Aorta (tissue), 5 donors: ENCODE results near the gene SNAP47. TPM values are rescaled to one million over a fixed set of nuclear protein-coding genes. Genes with fewer than 3 reads are reported as not detected.

Source experiments
- ATAC-seq: fragments of 200-7000 bp; cut with Tn5 transposase; one replicate; pipeline ENCODE4 v1.9.1; 2022; ENCODE audit warnings: moderate library complexity; ENCODE audit not compliant: low FRiP score
- DNase-seq, 2 donors: peaks; one replicate each; pipeline ENCODE4 v3.0.0-alpha.2; 2020
- H3K27ac ChIP-seq, 2 donors: one replicate each; pipeline ENCODE4 v1.5.1; 2013; ENCODE audit warnings: low read length in 2 of 2, mild to moderate bottlenecking in 2 of 2, moderate library complexity in 2 of 2, control low read depth in 1 of 2, inconsistent platforms in 1 of 2, low read depth in 1 of 2
- H3K27me3 ChIP-seq, 2 donors: one replicate each; pipeline ENCODE4 v1.6.1; 2013; ENCODE audit warnings: control low read depth in 1 of 2, low read length in 1 of 2, mild to moderate bottlenecking in 1 of 2, moderate library complexity in 1 of 2; ENCODE audit not compliant: insufficient read depth in 2 of 2, control insufficient read depth in 1 of 2
- H3K36me3 ChIP-seq, 2 donors: one replicate each; pipeline ENCODE4 v1.6.1; 2013; ENCODE audit warnings: control low read depth in 1 of 2, low read length in 1 of 2, mild to moderate bottlenecking in 1 of 2; ENCODE audit not compliant: insufficient read depth in 2 of 2, control insufficient read depth in 1 of 2
- H3K4me1 ChIP-seq, 2 donors: one replicate each; pipeline ENCODE4 v1.6.1; 2013; ENCODE audit warnings: low read length in 2 of 2, control low read depth in 1 of 2, mild to moderate bottlenecking in 1 of 2, moderate library complexity in 1 of 2; ENCODE audit not compliant: insufficient read depth in 2 of 2, control insufficient read depth in 1 of 2
- H3K4me3 ChIP-seq, 2 donors: one replicate each; pipeline ENCODE4 v1.5.1; 2013; ENCODE audit warnings: low read length in 2 of 2, control low read depth in 1 of 2, mild to moderate bottlenecking in 1 of 2
- H3K9me3 ChIP-seq: one replicate; pipeline ENCODE4 v1.6.1; 2013; ENCODE audit warnings: mild to moderate bottlenecking, low read length; ENCODE audit not compliant: control insufficient read depth
- WGBS, 2 donors: extraction: QIAGEN DNeasy Blood & Tissue Kit; methylation state at CpG; one replicate each; pipeline ENCODE4 v1.1.7; 2013; 5-methylcytosine and 5-hydroxymethylcytosine counted together
- intact Hi-C, 2 donors: fragments of 100-400 bp; cut with DNase I; formaldehyde crosslinking; loops; one replicate each; pipeline versions ENCODE4 v1.14.2 to v1.15.0; 2022
- polyA plus RNA-seq, 2 donors: library from polyadenylated mRNA; stranded (reverse); fragments of 200-250 nt; gene quantifications; one replicate each; pipeline ENCODE4 v1.2.3, GENCODE V29; 2013
- total RNA-seq, 2 donors: library from RNA; stranded (reverse); fragmentation: NEBNext Ultra II Directional; extraction: Animal tissue kit (Norgen Biotek cat#: 25700); gene quantifications; one replicate each; pipeline ENCODE4 v1.2.1, GENCODE V29; 2021
- donor health status: healthy with polysubstance abuse.
- donor health status: Bipolar disorder and iron deficiency.
- donor health status: DM: no; HTN: no; CAD: no.
- donor health status: DM: no; HTN: no; CAD: no.
- donor health status: DM: yes; HTN: yes; CAD: no.

The SNAP47 gene
- total and polyA plus RNA-seq, 4 donors = 14.6 to 24.6 (median 16.4) TPM

DNA sequence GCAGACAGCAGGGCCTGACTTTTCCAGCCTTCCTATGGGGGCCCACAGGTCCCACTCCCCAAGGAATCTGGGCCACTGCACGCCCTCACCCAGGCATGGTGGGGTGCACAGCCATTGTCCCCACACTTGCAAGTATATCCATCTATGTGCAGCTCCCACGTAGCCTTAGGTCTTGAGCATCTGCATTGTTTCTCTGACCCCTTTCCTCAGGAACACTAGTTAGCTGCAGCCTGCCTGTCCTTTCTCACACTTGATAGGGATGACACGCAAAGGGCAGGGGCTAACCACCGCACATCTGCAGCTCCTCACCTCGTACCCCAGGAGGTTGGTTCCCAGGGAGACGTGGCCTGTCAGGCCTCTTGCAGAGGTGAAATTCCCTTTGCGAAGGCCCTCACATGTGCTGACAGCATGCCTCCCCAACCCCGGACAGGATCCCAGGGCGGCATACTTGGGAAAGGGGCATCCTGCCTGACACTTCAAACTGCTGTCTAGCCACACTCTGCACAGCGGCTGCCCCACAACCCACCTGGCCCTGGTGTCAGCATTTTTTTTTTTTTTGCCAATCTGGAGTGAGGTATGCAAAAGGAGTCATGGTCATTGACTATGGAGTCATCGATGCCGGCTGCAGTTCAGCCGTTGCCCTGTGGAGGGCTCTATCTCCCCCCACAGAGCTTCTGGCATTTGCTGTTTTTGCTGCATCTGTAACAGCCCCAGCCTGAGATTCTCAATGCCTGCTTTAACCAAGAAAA is 5.2 kb upstream of the SNAP47 start:
- ATAC-seq = no peak
- Histone ChIP-seq H3K36me3 (peaks cover 0 to 2% of the 10 kb centered on the region in 2 donors), H3K27ac (no peak overlapping the region), H3K9me3 (no peaks in the 10 kb centered on the region), H3K4me3 (no peak overlapping the region), H3K27me3 (no peaks in the 10 kb centered on the region), H3K4me1 (no peaks in the 10 kb centered on the region)
- intact Hi-C loops = loop anchor here in 1 of 2 donors (5.0 to 10.0 kb wide), 4 partner anchors 55 to 375 kb away; partner anchors contain the start of genes C1orf35, MRPL55 and ZNF678
- 50 to 52% methylated on average over 13 of the region's 13 CpGs for WGBS, 2 donors
- peak in 1 of 2 donors; percentile 77 for DNase-seq

DNA sequence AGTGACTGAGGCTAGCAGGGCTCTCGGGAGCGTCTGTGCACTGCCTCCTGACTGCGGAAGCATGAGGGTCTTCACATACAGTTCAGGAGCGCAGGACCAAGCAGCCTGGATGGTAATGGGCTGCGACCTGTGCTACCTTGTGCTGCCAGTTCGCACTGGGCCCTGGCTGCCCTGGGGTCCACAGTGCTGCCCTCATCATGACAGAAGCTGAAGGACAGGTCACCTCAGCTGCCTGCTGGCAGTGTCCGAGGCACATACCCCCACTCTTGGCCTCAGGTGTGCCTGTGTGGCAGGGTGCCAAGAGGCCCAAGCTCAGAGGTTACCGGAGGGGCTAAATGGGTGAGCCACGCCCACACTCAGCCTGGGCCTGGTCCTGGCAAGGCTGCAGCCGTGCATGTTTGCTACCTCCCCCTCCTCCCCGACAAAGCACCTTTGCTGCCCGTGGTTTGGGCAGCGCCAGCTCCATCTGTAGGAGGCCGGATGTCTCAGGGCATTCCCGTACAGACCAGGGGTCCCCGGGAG is 4.5 kb upstream of the SNAP47 start:
- Histone ChIP-seq H3K27me3 (no peaks in the 10 kb centered on the region), H3K27ac (no peak overlapping the region), H3K4me3 (no peak overlapping the region), H3K36me3 (peaks cover 0 to 2% of the 10 kb centered on the region in 2 donors), H3K9me3 (no peaks in the 10 kb centered on the region), H3K4me1 (no peaks in the 10 kb centered on the region)
- WGBS, 2 donors = 65 to 71% methylated on average over 16 of the region's 16 CpGs
- intact Hi-C loops = loop anchor here in 1 of 2 donors (5.0 to 10.0 kb wide), 4 partner anchors 54 to 374 kb away; partner anchors contain the start of genes C1orf35, MRPL55 and ZNF678
- ATAC-seq (no peak), DNase-seq (peak in 1 of 2 donors; percentile 79)

DNA sequence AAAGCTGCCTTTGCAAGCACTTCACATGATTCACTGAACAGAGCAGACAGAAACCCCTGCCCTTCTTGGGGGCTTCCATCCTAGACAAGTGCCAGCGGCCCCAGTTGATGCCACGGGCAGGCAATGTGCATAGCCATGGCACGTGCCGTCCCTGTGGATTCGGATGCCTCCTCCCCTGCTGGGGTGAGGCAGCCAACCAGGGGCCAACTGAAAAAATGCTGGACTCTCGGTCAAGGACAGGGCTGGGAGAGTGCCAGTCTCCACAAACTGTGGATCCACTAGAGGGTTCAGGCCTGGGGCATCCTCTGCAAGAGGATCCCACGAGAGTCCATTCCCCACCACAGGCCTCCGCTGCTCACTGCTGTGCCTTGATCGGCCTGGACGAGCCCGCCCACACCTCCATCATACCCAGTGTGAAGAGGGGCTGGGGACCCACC is 4.0 kb upstream of the SNAP47 start:
- intact Hi-C loops = loop anchor here in 1 of 2 donors (5.0 to 10.0 kb wide), 4 partner anchors 54 to 374 kb away; partner anchors contain the start of genes C1orf35, MRPL55 and ZNF678
- WGBS, 2 donors = 65 to 68% methylated on average over 11 of the region's 11 CpGs
- no peak for DNase-seq
- Histone ChIP-seq H3K27me3 (no peaks in the 10 kb centered on the region), H3K4me1 (no peaks in the 10 kb centered on the region), H3K4me3 (no peak overlapping the region), H3K36me3 (peaks cover 0 to 2% of the 10 kb centered on the region in 2 donors), H3K9me3 (no peaks in the 10 kb centered on the region), H3K27ac (no peak overlapping the region)
- no peak for ATAC-seq

DNA sequence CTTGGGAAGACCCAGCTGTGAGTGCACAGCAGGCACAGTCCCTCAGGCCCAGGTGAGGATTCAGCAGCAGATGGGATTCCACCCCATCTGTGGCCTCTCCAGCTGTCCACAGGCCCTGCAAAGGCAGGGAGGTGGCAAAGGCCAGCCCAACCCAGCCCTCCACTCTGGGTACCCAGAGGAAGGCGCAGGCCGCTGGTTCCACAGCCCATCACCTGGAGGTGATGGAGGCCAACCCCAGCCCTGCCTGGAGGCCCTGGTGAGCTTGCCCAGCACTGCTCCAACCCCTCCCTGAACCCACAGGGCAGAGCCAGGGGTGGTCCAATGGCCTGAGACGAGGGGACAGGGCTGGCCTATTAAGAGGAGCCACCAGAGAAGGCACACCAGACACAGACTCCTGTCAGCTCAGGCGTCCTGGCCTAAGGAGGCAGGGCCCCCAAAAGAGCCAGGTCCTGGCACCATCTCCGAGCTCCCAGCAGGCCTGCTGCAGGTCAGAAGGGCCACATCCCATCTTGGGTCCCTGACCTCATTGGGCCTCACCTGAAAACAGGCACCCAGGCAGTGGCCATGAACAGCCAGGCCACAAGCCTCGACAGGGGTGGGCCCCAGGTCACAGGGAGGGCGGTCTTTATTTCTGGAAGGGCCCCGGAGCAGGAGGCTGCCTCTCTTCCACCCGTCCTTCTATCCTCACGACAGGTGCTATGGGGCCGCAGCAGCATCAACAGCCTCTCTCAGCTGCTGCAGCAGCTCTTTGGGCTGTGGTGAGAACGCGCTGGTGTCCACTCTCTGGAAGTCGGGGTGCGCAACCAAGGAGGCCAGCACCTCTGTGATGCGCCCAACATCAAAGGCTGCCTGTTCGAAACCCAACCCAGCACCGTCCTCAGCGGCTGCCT is 3.3 kb upstream of the SNAP47 start:
- no peaks in the 10 kb centered on the region for H3K4me1 ChIP-seq
- intact Hi-C loops = loop anchor here in 1 of 2 donors (5.0 to 10.0 kb wide), 4 partner anchors 53 to 373 kb away; partner anchors contain the start of genes C1orf35, MRPL55 and ZNF678

DNA sequence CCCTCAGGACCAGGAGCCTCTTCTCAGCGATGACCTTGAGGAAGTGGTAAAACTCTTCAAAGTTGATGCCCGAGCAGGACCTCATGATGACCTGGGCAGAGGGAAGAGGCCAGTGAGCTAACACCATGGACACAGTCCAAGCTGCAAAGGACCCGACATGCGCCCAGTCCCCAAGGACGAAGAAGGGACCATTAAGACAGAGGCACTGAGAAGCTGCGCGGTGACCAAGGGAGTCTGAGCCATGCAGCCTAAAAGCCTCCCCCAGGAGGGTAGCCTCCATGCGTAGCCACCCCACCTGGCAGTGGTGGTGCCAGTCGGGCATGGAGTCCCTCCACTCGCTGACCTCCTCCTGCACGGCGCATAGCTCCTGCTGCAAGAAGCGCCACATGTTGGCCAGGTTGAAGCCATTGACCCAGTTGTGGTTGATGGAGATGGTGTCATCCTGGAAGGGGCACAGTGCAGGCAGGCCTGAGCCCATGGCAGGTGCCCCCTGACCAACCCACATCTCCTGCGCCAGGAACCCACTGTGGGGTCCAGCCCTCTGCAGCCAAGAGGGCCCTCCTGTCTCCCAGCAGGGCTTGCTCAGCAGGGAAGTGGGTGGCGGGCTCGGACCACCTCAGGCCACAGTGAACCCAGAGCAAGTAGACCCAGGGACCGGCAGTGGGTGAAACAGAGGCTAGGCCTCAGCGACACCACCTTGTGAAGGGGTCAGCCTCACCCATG is 2.5 kb upstream of the SNAP47 start:
- Histone ChIP-seq H3K36me3 (peaks cover 0 to 2% of the 10 kb centered on the region in 2 donors), H3K9me3 (no peaks in the 10 kb centered on the region), H3K4me1 (no peaks in the 10 kb centered on the region), H3K4me3 (no peak overlapping the region), H3K27me3 (no peaks in the 10 kb centered on the region), H3K27ac (no peak overlapping the region)
- no peak for DNase-seq
- ATAC-seq = no peak
- WGBS, 2 donors = 93 to 97% methylated on average over 18 of the region's 18 CpGs
- intact Hi-C loops = loop anchor here in 1 of 2 donors (5.0 to 10.0 kb wide), 4 partner anchors 52 to 372 kb away; partner anchors contain the start of genes C1orf35, MRPL55 and ZNF678

More for the DNA sequence above, 3.3 kb upstream of the SNAP47 start:
- H3K9me3 ChIP-seq = no peaks in the 10 kb centered on the region
- DNase-seq = no peak
- ATAC-seq = no peak
- H3K4me3 ChIP-seq = no peak overlapping the region
- WGBS, 2 donors = 92 to 93% methylated on average over 18 to 19 of the region's 19 CpGs
- peaks cover 0 to 2% of the 10 kb centered on the region in 2 donors for H3K36me3 ChIP-seq
- H3K27me3 ChIP-seq = no peaks in the 10 kb centered on the region
- H3K27ac ChIP-seq = no peak overlapping the region

DNA sequence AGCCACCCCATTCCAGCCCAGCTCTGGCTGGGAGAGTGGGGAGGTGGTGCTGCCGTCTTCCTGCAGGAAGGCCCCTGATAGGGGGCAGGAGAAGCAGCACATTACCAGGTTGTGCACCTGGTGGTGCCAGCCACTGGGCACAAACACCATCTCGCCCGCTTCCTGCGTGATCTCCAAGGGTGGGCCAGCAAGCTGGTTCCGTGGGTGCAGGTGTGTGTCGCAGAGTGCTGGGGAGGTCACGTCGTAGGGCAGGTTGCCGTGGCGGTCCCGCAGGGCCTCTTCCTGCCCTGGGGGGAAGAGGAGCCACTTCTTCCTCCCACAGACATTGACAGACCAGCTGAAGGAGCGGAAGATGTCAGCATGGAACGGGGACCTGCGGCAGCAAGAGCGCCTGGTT is 1.9 kb upstream of the SNAP47 start:
- H3K4me1 ChIP-seq = no peaks in the 10 kb centered on the region
- DNase-seq (no peak), ATAC-seq (no peak)
- H3K27me3 ChIP-seq = no peaks in the 10 kb centered on the region
- H3K4me3 ChIP-seq = no peak overlapping the region
- H3K36me3 ChIP-seq = peaks cover 0 to 2% of the 10 kb centered on the region in 2 donors
- 92 to 94% methylated on average over 15 of the region's 15 CpGs for WGBS, 2 donors
- intact Hi-C loops = loop anchor here in 1 of 2 donors (5.0 to 10.0 kb wide), 4 partner anchors 51 to 371 kb away; partner anchors contain the start of genes C1orf35, MRPL55 and ZNF678
- no peaks in the 10 kb centered on the region for H3K9me3 ChIP-seq
- no peak overlapping the region for H3K27ac ChIP-seq

DNA sequence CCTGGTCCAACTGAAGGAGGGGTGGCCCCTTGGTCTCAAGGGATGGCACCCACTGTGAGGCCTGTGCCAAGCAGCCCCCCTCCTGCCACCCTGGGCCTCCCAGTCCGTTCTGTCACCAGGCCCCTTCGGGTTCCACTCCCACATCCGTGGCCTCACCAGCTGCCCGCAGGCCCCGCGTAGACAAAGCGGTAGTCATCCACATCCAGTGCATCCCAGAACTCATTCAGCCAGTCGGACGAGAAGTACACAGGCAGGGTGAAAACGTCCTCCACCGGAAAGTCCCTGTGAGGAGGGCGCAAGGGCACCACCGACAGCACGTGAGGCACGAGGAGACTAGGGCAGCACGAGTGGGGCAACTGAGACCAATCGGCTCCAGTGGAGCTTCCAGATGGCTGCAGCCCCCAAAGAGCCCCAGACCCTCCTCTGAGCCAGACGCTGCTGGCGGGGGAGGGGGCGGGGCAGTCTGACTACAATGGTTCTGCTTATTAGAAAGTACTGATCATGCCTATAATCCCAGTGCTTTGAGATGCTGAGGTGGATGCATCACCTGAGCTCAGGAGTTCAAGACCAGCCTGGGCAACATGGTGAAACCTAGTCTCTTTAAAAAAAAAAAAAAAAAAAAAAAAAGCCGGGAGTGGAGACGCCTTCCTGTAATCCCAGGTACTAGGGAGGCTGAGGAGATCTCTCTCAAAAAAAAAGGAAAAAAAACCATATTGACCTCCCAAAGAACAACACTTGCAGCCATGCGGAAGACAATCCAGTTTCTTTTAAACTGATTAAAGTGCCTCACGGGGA is 1.3 kb upstream of the SNAP47 start:
- WGBS, 2 donors = 73% methylated on average over 24 of the region's 24 CpGs
- peak overlapping the region in 1 of 2 donors; percentile 64 for H3K4me3 ChIP-seq
- intact Hi-C loops = loop anchor here in 1 of 2 donors (5.0 to 10.0 kb wide), 4 partner anchors 51 to 371 kb away; partner anchors contain the start of genes C1orf35, MRPL55 and ZNF678
- ATAC-seq (no peak), DNase-seq (peak in 1 of 2 donors; percentile 71)
- no peaks in the 10 kb centered on the region for H3K27me3 ChIP-seq
- no peaks in the 10 kb centered on the region for H3K9me3 ChIP-seq
- H3K36me3 ChIP-seq = peaks cover 0 to 2% of the 10 kb centered on the region in 2 donors
- H3K27ac ChIP-seq = no peak overlapping the region
- no peaks in the 10 kb centered on the region for H3K4me1 ChIP-seq
